H1 (cell line): Measurements from ENCODE around the gene ENTPD1. TPM values are rescaled to one million over a fixed set of nuclear protein-coding genes. Genes with fewer than 3 reads are reported as not detected.

Experiments
- CTCF ChIA-PET: fragments of 300-600 bp; sonication (Branson Sonifier 250); formaldehyde crosslinking; loops from one replicate; lab custom pipeline; 2021; ENCODE audit not compliant: partially characterized antibody; lab: Charles Lee
- POLR2A ChIA-PET: fragments of 300-600 bp; sonication (Branson Sonifier 250); formaldehyde crosslinking; loops from one replicate; lab custom pipeline; 2021; ENCODE audit warnings: inconsistent platforms; ENCODE audit not compliant: partially characterized antibody; lab: Charles Lee
- DNase-seq, 2 experiments: peaks; one replicate each; pipeline versions ENCODE4 v3.0.0 to v3.0.0-alpha.2; 2010 to 2022; ENCODE audit warnings: low spot score in 2 of 2, low read depth in 1 of 2, mixed read lengths in 1 of 2
- FAIRE-seq: peaks from 2 replicates; lab custom pipeline; 2011; peaks lifted over from hg19 to GRCh38; lab: Jason Lieb, UNC
- H2AFZ ChIP-seq: 2 replicates; pipeline ENCODE4 v1.8.1; 2012; ENCODE audit warnings: low read length, inconsistent platforms
- H2AK5ac ChIP-seq: 2 replicates; pipeline ENCODE4 v1.6.1; 2013; ENCODE audit warnings: low read depth, low read length
- H2BK120ac ChIP-seq: replicated peaks from 2 replicates; pipeline ENCODE3; 2013; ENCODE audit warnings: low read depth, low read length, inconsistent platforms
- H2BK12ac ChIP-seq: 2 replicates; pipeline ENCODE4 v1.6.1; 2013; ENCODE audit warnings: low read depth, low read length
- H2BK15ac ChIP-seq: 2 replicates; pipeline ENCODE4 v1.6.1; 2013; ENCODE audit warnings: low read length
- H2BK20ac ChIP-seq: 2 replicates; pipeline ENCODE4 v1.6.1; 2013; ENCODE audit warnings: low read length
- H2BK5ac ChIP-seq: 2 replicates; pipeline ENCODE4 v1.6.1; 2013; ENCODE audit warnings: low read depth, low read length
- H3K14ac ChIP-seq: 2 replicates; pipeline ENCODE4 v1.6.1; 2013; ENCODE audit warnings: inconsistent platforms; ENCODE audit not compliant: insufficient read length
- H3K18ac ChIP-seq: 2 replicates; pipeline ENCODE4 v1.6.1; 2013; ENCODE audit warnings: low read length; ENCODE audit errors: extremely low read depth
- H3K23ac ChIP-seq: 2 replicates; pipeline ENCODE4 v1.6.1; 2013; ENCODE audit warnings: inconsistent platforms; ENCODE audit not compliant: insufficient read length
- H3K23me2 ChIP-seq: 2 replicates; pipeline ENCODE4 v1.6.1; 2013; ENCODE audit warnings: low read depth, low read length
- H3K27ac ChIP-seq: 2 replicates; pipeline ENCODE4 v1.6.1; 2011; ENCODE audit warnings: low read depth, low read length, inconsistent platforms
- H3K27me3 ChIP-seq, 4 experiments: replicated peaks in 1 of 4; 1 replicate in 1 of 4; 2 replicates in 3 of 4; pipeline versions ENCODE4 v1.6.1 to v1.8.1; 2011 to 2013; ENCODE audit warnings: low read length in 3 of 4, mild to moderate bottlenecking in 3 of 4, inconsistent platforms in 2 of 4, mixed read lengths in 2 of 4, moderate library complexity in 1 of 4; ENCODE audit not compliant: control insufficient read depth in 3 of 4, insufficient read depth in 3 of 4; ENCODE audit errors: extremely low read depth in 1 of 4
- H3K36me3 ChIP-seq, 4 experiments: 2 replicates each; pipeline versions ENCODE4 v1.6.1 to v1.8.1; 2011 to 2013; ENCODE audit warnings: mild to moderate bottlenecking in 4 of 4, low read length in 3 of 4, moderate library complexity in 2 of 4, control low read depth in 1 of 4, inconsistent platforms in 1 of 4; ENCODE audit not compliant: insufficient read depth in 4 of 4, control insufficient read depth in 2 of 4
- H3K4ac ChIP-seq: replicated peaks from 2 replicates; pipeline ENCODE3; 2013; ENCODE audit warnings: low read length, low read depth, mixed read lengths, inconsistent platforms; ENCODE audit not compliant: insufficient read length
- H3K4me1 ChIP-seq, 4 experiments: replicated peaks in 1 of 4; 1 replicate in 1 of 4; 2 replicates in 3 of 4; pipeline versions ENCODE4 v1.6.1 to v1.8.1; 2011 to 2013; ENCODE audit warnings: low read length in 3 of 4, inconsistent platforms in 2 of 4, mixed read lengths in 1 of 4; ENCODE audit not compliant: insufficient read depth in 4 of 4, control insufficient read depth in 3 of 4
- H3K4me2 ChIP-seq, 2 experiments: 2 replicates each; pipeline versions ENCODE4 v1.6.1 to v1.8.1; 2011 to 2013; ENCODE audit warnings: low read depth in 2 of 2, low read length in 2 of 2, control low read depth in 1 of 2, inconsistent platforms in 1 of 2, mild to moderate bottlenecking in 1 of 2; ENCODE audit not compliant: insufficient read depth in 1 of 2
- H3K4me3 ChIP-seq, 4 experiments: fragments of 200-600, 300-600 bp in 1 of 4; sonication (generic), shearing (Covaris generic), sonication (Bioruptor Twin) in 1 of 4; 2 replicates each; pipeline versions ENCODE4 v1.5.1 to v1.8.1; 2011 to 2016; ENCODE audit warnings: low read length in 4 of 4, low read depth in 3 of 4, control low read depth in 2 of 4, inconsistent platforms in 2 of 4, mild to moderate bottlenecking in 2 of 4, mixed read lengths in 1 of 4, moderate library complexity in 1 of 4; ENCODE audit not compliant: insufficient read depth in 2 of 4; ENCODE audit errors: extremely low read depth in 1 of 4
- H3K56ac ChIP-seq: replicated peaks from 2 replicates; pipeline ENCODE3; 2013; ENCODE audit warnings: low read depth, mild to moderate bottlenecking, mixed read lengths, low read length, inconsistent platforms; ENCODE audit not compliant: insufficient read length
- H3K79me1 ChIP-seq: 2 replicates; pipeline ENCODE4 v1.6.1; 2013; ENCODE audit warnings: low read depth, low read length, control low read depth
- H3K79me2 ChIP-seq, 2 experiments: 2 replicates each; pipeline versions ENCODE4 v1.6.1 to v1.8.1; 2012 to 2013; ENCODE audit warnings: low read length in 2 of 2, mild to moderate bottlenecking in 2 of 2, inconsistent platforms in 1 of 2; ENCODE audit not compliant: insufficient read depth in 2 of 2, control insufficient read depth in 1 of 2
- H3K9ac ChIP-seq, 4 experiments: replicated peaks in 1 of 4; 1 replicate in 1 of 4; 2 replicates in 3 of 4; pipeline versions ENCODE4 v1.6.1 to v1.8.1; 2011 to 2013; ENCODE audit warnings: low read depth in 3 of 4, low read length in 3 of 4, control low read depth in 2 of 4, mild to moderate bottlenecking in 2 of 4, moderate library complexity in 2 of 4, inconsistent platforms in 1 of 4; ENCODE audit errors: extremely low read depth in 1 of 4
- H3K9me3 ChIP-seq, 2 experiments: 2 replicates each; pipeline versions ENCODE4 v1.6.1 to v1.8.1; 2012 to 2013; ENCODE audit warnings: mild to moderate bottlenecking in 2 of 2, moderate library complexity in 2 of 2, control low read depth in 1 of 2, inconsistent platforms in 1 of 2, low read depth in 1 of 2, low read length in 1 of 2, mixed read lengths in 1 of 2; ENCODE audit not compliant: insufficient read depth in 2 of 2
- H4K20me1 ChIP-seq, 2 experiments: replicated peaks in 1 of 2; 2 replicates each; pipeline versions ENCODE3 to v1.8.1; 2011 to 2013; ENCODE audit warnings: inconsistent platforms in 2 of 2, low read length in 2 of 2, mild to moderate bottlenecking in 1 of 2; ENCODE audit not compliant: insufficient read depth in 2 of 2, control insufficient read depth in 1 of 2
- H4K5ac ChIP-seq: 2 replicates; pipeline ENCODE4 v1.6.1; 2013; ENCODE audit warnings: low read length, low read depth, mixed read lengths, inconsistent platforms; ENCODE audit not compliant: insufficient read length
- H4K8ac ChIP-seq: 2 replicates; pipeline ENCODE4 v1.8.0; 2013; ENCODE audit warnings: mild to moderate bottlenecking, moderate library complexity, low read length, inconsistent platforms; ENCODE audit not compliant: insufficient read depth; ENCODE audit errors: extremely low read depth
- H4K91ac ChIP-seq: replicated peaks from 2 replicates; pipeline ENCODE3; 2013; ENCODE audit warnings: low read length, mixed read lengths, inconsistent platforms; ENCODE audit not compliant: insufficient read length
- BCL11A ChIP-seq, 2 experiments: IDR thresholded peaks; one replicate each; pipeline ENCODE4 v1.6.1; 2011; ENCODE audit warnings: low read depth in 2 of 2, low read length in 2 of 2, mild to moderate bottlenecking in 2 of 2
- JUND ChIP-seq: IDR thresholded peaks from 2 replicates; pipeline ENCODE4 v1.6.1; 2011; ENCODE audit warnings: mild to moderate bottlenecking, improper control_type of control experiment, low read length
- WGBS, 2 experiments: shearing (Covaris generic) in 1 of 2; methylation state at CpG; one replicate each; pipeline versions ENCODE4 v1.1.6 to v1.1.7; 2013 to 2015; ENCODE audit warnings: low lambda C conversion rate in 2 of 2, mixed read lengths in 2 of 2, inconsistent platforms in 1 of 2, low coverage in 1 of 2, missing lambda C conversion rate in 1 of 2; ENCODE audit not compliant: insufficient replicate concordance in 2 of 2, insufficient coverage in 1 of 2, insufficient read length in 1 of 2; ENCODE audit errors: extremely low coverage in 1 of 2, missing lambda C conversion rate in 1 of 2; 5-methylcytosine and 5-hydroxymethylcytosine counted together
- polyA plus RNA-seq, 7 experiments: library from polyadenylated mRNA; depleted of rRNA in 3 of 7; stranded (reverse) in 5 of 7; unstranded in 2 of 7; fragments of >200 nt in 5 of 7; fragments of 200-250 nt in 2 of 7; gene quantifications; 1 replicate in 5 of 7; 2 replicates in 1 of 7; 4 replicates in 1 of 7; pipeline versions ENCODE4 v1.2.1 to v1.2.3, GENCODE V29; 2011 to 2013; ENCODE audit warnings: missing spikeins in 2 of 7, mixed read lengths in 2 of 7
- total RNA-seq: library from RNA; stranded (reverse); fragmentation: NEBNext Ultra II Directional; extraction: Animal tissue kit (Norgen Biotek cat#: 25700); gene quantifications from 2 replicates; pipeline ENCODE4 v1.2.1, GENCODE V29; 2021

The ENTPD1 gene
- total and polyA plus RNA-seq, 2 of the 8 experiments (the other 6 are each of a cell fraction or from before 2014, with no cell fraction given), result 2.2 to 2.5 TPM

DNA sequence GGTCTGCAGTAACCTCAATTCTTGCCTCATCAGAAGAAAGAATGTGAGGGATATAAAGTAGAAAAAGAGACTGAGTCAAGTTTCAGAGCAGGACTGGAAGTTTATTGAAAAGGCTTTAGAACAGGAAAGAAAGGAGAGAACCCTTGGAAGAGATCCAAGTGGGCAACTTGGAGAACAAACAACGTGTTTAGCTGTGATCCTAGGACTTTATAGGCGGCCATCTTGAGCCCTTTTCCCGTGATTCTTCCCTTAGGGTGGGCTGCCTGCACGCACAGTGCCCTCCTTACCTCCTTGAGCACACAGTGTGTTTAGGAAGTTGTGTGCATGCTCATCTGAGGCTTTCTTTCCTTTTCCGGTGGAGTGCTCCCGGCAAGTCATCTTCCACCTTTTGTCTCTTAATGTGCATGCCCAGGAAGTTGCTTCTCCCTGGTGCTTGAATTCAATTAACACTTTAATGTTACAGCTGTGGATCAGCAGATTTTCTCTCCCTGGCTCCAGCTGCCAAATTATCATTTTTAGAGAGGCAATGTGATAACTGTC, 59.8 kb downstream of the ENTPD1 start:
- H4K5ac ChIP-seq, result no peak overlapping the region
- H3K56ac ChIP-seq, result no peak overlapping the region
- no peaks in the 10 kb centered on the region for H4K20me1 ChIP-seq
- no peak overlapping the region for H2BK12ac ChIP-seq
- no peak overlapping the region for H3K4me3 ChIP-seq
- no peaks in the 10 kb centered on the region for H3K27me3 ChIP-seq
- TF ChIP-seq BCL11A (IDR thresholded peaks at IDR 0.05; ENCODE audit: low read depth in 2 of 2, low read length in 2 of 2) (no peak), JUND (no peak)
- no peak overlapping the region for H2AFZ ChIP-seq
- H3K9ac ChIP-seq, result no peak overlapping the region
- H4K91ac ChIP-seq, result no peak overlapping the region
- peaks cover 0 to 3% of the 10 kb centered on the region in 2 experiments; a peak in 1 of 4 replicates for H3K9me3 ChIP-seq
- H3K23me2 ChIP-seq, result no peaks in the 10 kb centered on the region
- H3K79me2 ChIP-seq, result no peaks in the 10 kb centered on the region
- H3K36me3 ChIP-seq, result no peaks in the 10 kb centered on the region; a peak in 1 of 8 replicates
- no peak overlapping the region for H2BK5ac ChIP-seq
- H2BK20ac ChIP-seq, result no peak overlapping the region
- ChIA-PET POLR2A (interaction anchor here (0.7 to 1.6 kb wide), 2 partner anchors 11 to 21 kb away, joined by 3 read pairs; no protein-coding TSS in a partner anchor), CTCF (interaction anchor here (1.3 to 1.7 kb wide), 3 partner anchors 24 to 26 kb away, joined by 3 to 5 read pairs (median 4); no protein-coding TSS in a partner anchor)
- no peaks in the 10 kb centered on the region for H3K4me1 ChIP-seq
- H3K23ac ChIP-seq, result no peak overlapping the region
- H3K14ac ChIP-seq, result no peak overlapping the region
- no peak overlapping the region for H2BK120ac ChIP-seq
- H3K79me1 ChIP-seq, result no peaks in the 10 kb centered on the region
- WGBS, 2 experiments, result 92% methylated on average over 6 of the region's 6 CpGs; no CpG with 5 or more reads in 1 of the 2 experiments
- no peak for FAIRE-seq
- H4K8ac ChIP-seq, result no peak overlapping the region
- DNase-seq, result no peak
- no peak overlapping the region for H3K4me2 ChIP-seq
- no peak overlapping the region for H2BK15ac ChIP-seq
- H3K18ac ChIP-seq, result no peak overlapping the region
- H2AK5ac ChIP-seq, result no peak overlapping the region
- no peak overlapping the region for H3K27ac ChIP-seq
- no peak overlapping the region for H3K4ac ChIP-seq
